HEK293T (cell line): ENCODE results near the gene OPTC.

Source experiments
- BHLHE40 ChIP-seq: fragments of 450-650 bp; IDR thresholded peaks from 2 replicates; pipeline ENCODE4 v1.6.1; 2016; ENCODE audit warnings: mild to moderate bottlenecking, moderate library complexity, borderline replicate concordance
- ELF4 ChIP-seq: fragments of 450-650 bp; IDR thresholded peaks from 2 replicates; pipeline ENCODE4 v1.6.1; 2017; ENCODE audit warnings: antibody characterized with exemption
- LEF1 ChIP-seq: fragments of 450-650 bp; IDR thresholded peaks from 2 replicates; pipeline ENCODE4 v1.6.1; 2017; ENCODE audit warnings: mild to moderate bottlenecking, borderline replicate concordance
- SUZ12 ChIP-seq: fragments of 450-650 bp; IDR thresholded peaks from 2 replicates; pipeline ENCODE4 v1.6.1; 2016; ENCODE audit warnings: mild to moderate bottlenecking
- TARDBP ChIP-seq: fragments of 450-650 bp; IDR thresholded peaks from 2 replicates; pipeline ENCODE4 v1.6.1; 2016
- ZNF384 ChIP-seq: fragments of 450-650 bp; IDR thresholded peaks from 2 replicates; pipeline ENCODE4 v1.6.1; 2016

DNA sequence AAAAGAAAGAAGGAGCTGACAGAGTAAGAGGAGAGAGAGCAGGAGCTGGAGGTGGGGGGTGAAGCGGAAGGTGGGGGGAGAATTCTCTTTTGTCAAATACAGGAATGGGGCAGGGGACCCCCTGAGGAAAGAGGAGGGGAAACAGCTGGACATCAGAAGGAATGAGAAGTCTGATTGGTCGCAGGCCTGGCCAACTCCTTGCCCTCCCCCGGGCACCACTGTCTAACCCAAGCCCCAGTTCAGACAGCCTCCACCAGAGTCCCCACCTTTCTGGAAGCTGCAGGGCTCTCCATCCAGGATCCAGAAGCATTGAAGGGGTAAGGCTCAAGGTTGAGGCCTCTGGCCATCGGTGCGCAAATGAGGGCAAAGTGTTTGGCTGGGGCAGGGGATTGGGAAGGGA lies at the start of gene OPTC:
- TF ChIP-seq TARDBP (no peak), BHLHE40 (no peak), LEF1 (no peak), ELF4 (no peak), SUZ12 (no peak), ZNF384 (no peak)
